Endothelial cell of umbilical vein (primary cell): Measurements from ENCODE around the gene STK17B. TPM values are rescaled to one million over a fixed set of nuclear protein-coding genes. Genes with fewer than 3 reads are reported as not detected.

Experiments
- BruUV-seq: library from RNA; stranded (reverse); fragments of 400-500 nt; replicated peaks from 2 replicates; lab custom pipeline; 2021; lab: Mats Ljungman, UMichigan
- CTCF ChIA-PET: fragments of 300-600, 350-600 bp; sonication (Branson Sonifier 250); formaldehyde crosslinking; loops from one replicate; lab custom pipeline; 2021; ENCODE audit warnings: antibody characterized with exemption, inconsistent platforms; lab: Charles Lee
- POLR2A ChIA-PET: fragments of 300-600, 350-600 bp; sonication (Branson Sonifier 250); formaldehyde crosslinking; loops from one replicate; lab custom pipeline; 2021; ENCODE audit warnings: antibody characterized with exemption, inconsistent platforms; lab: Charles Lee
- DNase-seq: peaks from one replicate; pipeline ENCODE4 v3.0.0-alpha.2; 2011; ENCODE audit warnings: low read depth, low spot score
- FAIRE-seq: peaks from 2 replicates; lab custom pipeline; 2011; peaks lifted over from hg19 to GRCh38; lab: Jason Lieb, UNC
- H2AFZ ChIP-seq: 2 replicates; pipeline ENCODE4 v1.6.0; 2012; ENCODE audit warnings: low read depth, low read length, control low read depth, inconsistent platforms
- H3K27ac ChIP-seq: 2 replicates; pipeline ENCODE4 v1.5.1; 2011; ENCODE audit warnings: low read depth, mild to moderate bottlenecking, control low read depth, low read length, moderate library complexity; ENCODE audit not compliant: insufficient read depth
- H3K27me3 ChIP-seq, 2 experiments: 2 replicates each; pipeline versions ENCODE4 v1.6.0 to v1.6.1; 2011; ENCODE audit warnings: low read length in 2 of 2, mixed read lengths in 1 of 2; ENCODE audit not compliant: control insufficient read depth in 2 of 2, insufficient read depth in 2 of 2
- H3K36me3 ChIP-seq, 2 experiments: 2 replicates in 1 of 2; 3 replicates in 1 of 2; pipeline ENCODE4 v1.5.1; 2011; ENCODE audit warnings: low read length in 2 of 2, mild to moderate bottlenecking in 1 of 2, moderate library complexity in 1 of 2; ENCODE audit not compliant: control insufficient read depth in 2 of 2, insufficient read depth in 2 of 2; ENCODE audit errors: extremely low read depth in 1 of 2
- H3K4me1 ChIP-seq: 3 replicates; pipeline ENCODE4 v1.5.1; 2011; ENCODE audit warnings: mild to moderate bottlenecking, low read length; ENCODE audit not compliant: control insufficient read depth, insufficient read depth; ENCODE audit errors: extremely low read depth
- H3K4me2 ChIP-seq: 2 replicates; pipeline ENCODE4 v1.6.1; 2011; ENCODE audit warnings: low read length, control low read depth, mixed read lengths; ENCODE audit not compliant: insufficient read depth
- H3K4me3 ChIP-seq, 3 experiments: fragments of 200-600 bp in 1 of 3; sonication (generic), shearing (Covaris generic) in 1 of 3; replicated peaks in 1 of 3; 2 replicates each; pipeline ENCODE4 v1.5.1; 2011 to 2016; ENCODE audit warnings: control low read depth in 3 of 3, low read length in 3 of 3, mild to moderate bottlenecking in 2 of 3, inconsistent platforms in 1 of 3, low read depth in 1 of 3, moderate library complexity in 1 of 3; ENCODE audit not compliant: insufficient read depth in 1 of 3
- H3K79me2 ChIP-seq: 2 replicates; pipeline ENCODE4 v1.6.0; 2012; ENCODE audit warnings: low read length, inconsistent platforms; ENCODE audit not compliant: control insufficient read depth, insufficient read depth
- H3K9ac ChIP-seq: replicated peaks from 2 replicates; pipeline ENCODE3; 2011; ENCODE audit warnings: low read length, control low read depth; ENCODE audit not compliant: insufficient read depth; ENCODE audit errors: extremely low read depth
- H3K9me1 ChIP-seq: replicated peaks from 3 replicates; pipeline ENCODE4 v1.6.0; 2011; ENCODE audit warnings: mild to moderate bottlenecking, low read length; ENCODE audit not compliant: control insufficient read depth, insufficient read depth; ENCODE audit errors: extremely low read depth
- H3K9me3 ChIP-seq: replicated peaks from 2 replicates; pipeline ENCODE4 v1.5.1; 2012; ENCODE audit warnings: low read length, inconsistent platforms; ENCODE audit not compliant: control insufficient read depth, insufficient read depth
- H4K20me1 ChIP-seq: replicated peaks from 2 replicates; pipeline ENCODE3; 2011; ENCODE audit warnings: mild to moderate bottlenecking, low read length; ENCODE audit not compliant: control insufficient read depth, insufficient read depth; ENCODE audit errors: extremely low read depth
- EZH2 ChIP-seq: IDR thresholded peaks from 2 replicates; pipeline ENCODE4 v1.6.1; 2012; ENCODE audit warnings: borderline replicate concordance, low read depth, mild to moderate bottlenecking, moderate library complexity, low read length, inconsistent platforms; ENCODE audit not compliant: severe bottlenecking
- FOS ChIP-seq: IDR thresholded peaks from 2 replicates; pipeline ENCODE4 v1.6.1; 2011; ENCODE audit warnings: mild to moderate bottlenecking, low read length, moderate library complexity, borderline replicate concordance; ENCODE audit not compliant: insufficient read depth
- GATA2 ChIP-seq: IDR thresholded peaks from 2 replicates; pipeline ENCODE4 v1.7.0; 2011; ENCODE audit warnings: low read depth, mild to moderate bottlenecking, moderate library complexity, mixed read lengths, low read length; ENCODE audit not compliant: insufficient read length, insufficient read depth
- JUN ChIP-seq: IDR thresholded peaks from 2 replicates; pipeline ENCODE4 v1.6.1; 2011; ENCODE audit warnings: borderline replicate concordance, low read depth; ENCODE audit not compliant: insufficient read length, insufficient read depth
- MYC ChIP-seq: IDR thresholded peaks from one replicate; pipeline ENCODE4 v1.6.1; 2011; ENCODE audit warnings: mild to moderate bottlenecking, low read depth, low read length
- POLR2A ChIP-seq: IDR thresholded peaks from 2 replicates; pipeline ENCODE4 v1.6.1; 2012; ENCODE audit warnings: low read depth, mild to moderate bottlenecking, control low read depth, low read length
- POLR2AphosphoS5 ChIP-seq: IDR thresholded peaks from 2 replicates; pipeline ENCODE4 v1.6.1; 2012; ENCODE audit warnings: low read depth, mild to moderate bottlenecking, control low read depth, low read length, moderate library complexity; ENCODE audit not compliant: insufficient read depth
- dilution Hi-C: fragments of 300-500 bp; cut with MboI; formaldehyde crosslinking; loops from one replicate; pipeline ENCODE4 v1.15.0; 2019; ENCODE audit warnings: low sequenced_read_pairs; ENCODE audit not compliant: extremely low pct_ligation_motif_present
- intact Hi-C: fragments of 100-400 bp; cut with micrococcal nuclease; formaldehyde crosslinking; loops from one replicate; pipeline ENCODE4 v1.10.0; 2022
- polyA plus RNA-seq, 4 experiments: library from polyadenylated mRNA; depleted of rRNA in 3 of 4; stranded (reverse) in 3 of 4; unstranded in 1 of 4; fragments of >200 nt; gene quantifications; 2 replicates each; pipeline versions ENCODE4 v1.2.1 to v1.2.3, GENCODE V29; 2011 to 2012; ENCODE audit warnings: missing spikeins in 1 of 4
- total RNA-seq: library from RNA; stranded (reverse); gene quantifications from 2 replicates; pipeline ENCODE4 v1.2.3, GENCODE V29; 2021
- TF ChIP-seq, protein P1 (sequence below), 2 donors: IDR thresholded peaks; 1 replicate in 1 of 2; 2 replicates in 1 of 2; pipeline ENCODE4 v1.5.1; 2011; ENCODE audit warnings: low read length in 2 of 2, mild to moderate bottlenecking in 2 of 2, moderate library complexity in 2 of 2, control low read depth in 1 of 2, inconsistent platforms in 1 of 2, low read depth in 1 of 2; ENCODE audit not compliant: insufficient read depth in 1 of 2; ENCODE audit errors: extremely low read depth in 1 of 2
- TF ChIP-seq, protein P2 (sequence below): IDR thresholded peaks from 2 replicates; pipeline ENCODE4 v1.6.1; 2011; ENCODE audit not compliant: insufficient read depth, insufficient read length

The STK17B gene
- total and polyA plus RNA-seq, 2 donors (not counting 3 experiments of a cell fraction or from before 2014, with no cell fraction given): 2.5 to 16.6 TPM

DNA sequence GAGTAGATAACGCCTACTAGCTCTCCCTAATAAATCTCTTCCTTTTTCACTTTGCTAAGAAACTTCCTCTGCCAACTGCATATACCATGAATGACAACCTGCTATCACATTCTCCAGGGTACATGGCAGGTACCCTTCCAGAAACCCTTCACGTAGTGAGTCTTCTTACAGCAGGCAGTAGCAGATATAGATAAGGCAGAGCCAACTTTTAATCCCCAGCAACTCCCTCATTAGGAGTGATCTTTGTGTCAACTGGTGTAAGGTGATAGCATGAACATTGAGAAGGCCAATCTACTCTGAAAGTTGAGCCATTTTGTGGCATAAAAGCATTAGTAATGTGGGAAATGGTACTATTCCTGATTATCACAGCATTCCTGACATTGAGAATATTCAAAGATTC lies 5.7 kb upstream of the STK17B start:
- H4K20me1 ChIP-seq: no peaks in the 10 kb centered on the region
- peaks cover under 1% of the 10 kb centered on the region for H3K4me1 ChIP-seq
- no peaks in the 10 kb centered on the region for H3K9me1 ChIP-seq
- dilution Hi-C loops (no loop called here), intact Hi-C loops (loop anchor here (10.0 kb wide), 1 partner anchor 428 kb away; no protein-coding TSS in a partner anchor)
- TF ChIP-seq MYC (no peak), POLR2A (no peak), POLR2AphosphoS5 (no peak), JUN (no peak), GATA2 (no peak), FOS (no peak), EZH2 (no peak)
- TF ChIP-seq, protein P1, sequence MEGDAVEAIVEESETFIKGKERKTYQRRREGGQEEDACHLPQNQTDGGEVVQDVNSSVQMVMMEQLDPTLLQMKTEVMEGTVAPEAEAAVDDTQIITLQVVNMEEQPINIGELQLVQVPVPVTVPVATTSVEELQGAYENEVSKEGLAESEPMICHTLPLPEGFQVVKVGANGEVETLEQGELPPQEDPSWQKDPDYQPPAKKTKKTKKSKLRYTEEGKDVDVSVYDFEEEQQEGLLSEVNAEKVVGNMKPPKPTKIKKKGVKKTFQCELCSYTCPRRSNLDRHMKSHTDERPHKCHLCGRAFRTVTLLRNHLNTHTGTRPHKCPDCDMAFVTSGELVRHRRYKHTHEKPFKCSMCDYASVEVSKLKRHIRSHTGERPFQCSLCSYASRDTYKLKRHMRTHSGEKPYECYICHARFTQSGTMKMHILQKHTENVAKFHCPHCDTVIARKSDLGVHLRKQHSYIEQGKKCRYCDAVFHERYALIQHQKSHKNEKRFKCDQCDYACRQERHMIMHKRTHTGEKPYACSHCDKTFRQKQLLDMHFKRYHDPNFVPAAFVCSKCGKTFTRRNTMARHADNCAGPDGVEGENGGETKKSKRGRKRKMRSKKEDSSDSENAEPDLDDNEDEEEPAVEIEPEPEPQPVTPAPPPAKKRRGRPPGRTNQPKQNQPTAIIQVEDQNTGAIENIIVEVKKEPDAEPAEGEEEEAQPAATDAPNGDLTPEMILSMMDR (IDR thresholded peaks at IDR 0.05; ENCODE audit: extremely low read depth in 1 of 2, insufficient read depth in 1 of 2, low read depth in 1 of 2, low read length in 2 of 2): no peak
- TF ChIP-seq, protein P2, sequence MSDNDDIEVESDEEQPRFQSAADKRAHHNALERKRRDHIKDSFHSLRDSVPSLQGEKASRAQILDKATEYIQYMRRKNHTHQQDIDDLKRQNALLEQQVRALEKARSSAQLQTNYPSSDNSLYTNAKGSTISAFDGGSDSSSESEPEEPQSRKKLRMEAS: no peak
- BruUV-seq: no TSS peak
- no peak overlapping the region for H3K4me2 ChIP-seq
- no peaks in the 10 kb centered on the region for H3K79me2 ChIP-seq
- no peak overlapping the region for H3K9ac ChIP-seq
- no peak overlapping the region for H3K27ac ChIP-seq
- POLR2A ChIA-PET: no interaction called here
- no peaks in the 10 kb centered on the region for H3K36me3 ChIP-seq
- peaks cover 2 to 13% of the 10 kb centered on the region in 2 experiments for H3K27me3 ChIP-seq
- no peak overlapping the region for H3K4me3 ChIP-seq
- no peak overlapping the region for H2AFZ ChIP-seq
- DNase-seq (no peak), FAIRE-seq (no peak)
- CTCF ChIA-PET: interaction anchor here (0.9 to 1.6 kb wide), 3 partner anchors 10 to 99 kb away, joined by 3 to 5 read pairs (median 4); no protein-coding TSS in a partner anchor
- no peaks in the 10 kb centered on the region for H3K9me3 ChIP-seq
